ENCODE results near the gene CKB. TPM values are rescaled to one million over a fixed set of nuclear protein-coding genes. Genes with fewer than 3 reads are reported as not detected.
A peak's percentile ranks its signal among the peaks of the same experiment; 100 is the strongest.

The CKB gene
- total and polyA plus RNA-seq, 4 donors, result 46.6 to 109 (median 84.7) TPM

DNA sequence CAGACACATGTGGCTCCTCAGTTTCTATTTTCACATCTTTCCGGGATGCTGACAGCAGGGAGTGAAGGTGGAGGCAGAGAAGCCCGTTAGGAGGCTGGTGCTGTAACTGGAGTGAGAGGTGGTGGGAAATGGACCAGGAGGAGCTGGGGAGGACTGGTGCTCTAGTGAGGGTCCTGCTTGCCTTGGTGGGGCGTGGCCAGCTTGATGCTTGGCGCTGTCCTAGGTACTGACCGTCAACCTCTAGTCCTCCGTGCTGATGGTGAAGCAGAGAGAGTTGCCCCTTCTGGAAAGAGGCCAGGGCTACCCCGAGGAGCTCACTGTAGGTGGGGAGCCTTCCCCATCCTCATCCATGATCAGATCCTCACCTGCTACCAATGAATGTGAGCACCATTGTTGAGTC, 7.8 kb upstream of the CKB start:
- H3K36me3 ChIP-seq (ENCODE audit: control insufficient read depth in 1 of 2, insufficient read depth in 2 of 2, low read length in 1 of 2), result no peaks in the 10 kb centered on the region
- no peaks in the 10 kb centered on the region for H3K9me3 ChIP-seq (ENCODE audit: control insufficient read depth, low read length)
- no peaks in the 10 kb centered on the region for H3K4me1 ChIP-seq (ENCODE audit: control insufficient read depth in 1 of 2, insufficient read depth in 2 of 2, low read length in 2 of 2)
- no peak overlapping the region for H3K4me3 ChIP-seq (ENCODE audit: low read length in 2 of 2)
- WGBS, 2 donors, result 49 to 60% methylated on average over 7 of the region's 7 CpGs
- no peaks in the 10 kb centered on the region for H3K27me3 ChIP-seq (ENCODE audit: control insufficient read depth in 1 of 2, insufficient read depth in 2 of 2, low read length in 1 of 2)
- ATAC-seq (ENCODE audit: low FRiP score) (no peak), DNase-seq (peak in 1 of 2 donors; percentile 46)
- intact Hi-C loops (cut with DNase I), result no loop called here
- H3K27ac ChIP-seq (ENCODE audit: low read depth in 1 of 2, low read length in 2 of 2), result no peak overlapping the region

DNA sequence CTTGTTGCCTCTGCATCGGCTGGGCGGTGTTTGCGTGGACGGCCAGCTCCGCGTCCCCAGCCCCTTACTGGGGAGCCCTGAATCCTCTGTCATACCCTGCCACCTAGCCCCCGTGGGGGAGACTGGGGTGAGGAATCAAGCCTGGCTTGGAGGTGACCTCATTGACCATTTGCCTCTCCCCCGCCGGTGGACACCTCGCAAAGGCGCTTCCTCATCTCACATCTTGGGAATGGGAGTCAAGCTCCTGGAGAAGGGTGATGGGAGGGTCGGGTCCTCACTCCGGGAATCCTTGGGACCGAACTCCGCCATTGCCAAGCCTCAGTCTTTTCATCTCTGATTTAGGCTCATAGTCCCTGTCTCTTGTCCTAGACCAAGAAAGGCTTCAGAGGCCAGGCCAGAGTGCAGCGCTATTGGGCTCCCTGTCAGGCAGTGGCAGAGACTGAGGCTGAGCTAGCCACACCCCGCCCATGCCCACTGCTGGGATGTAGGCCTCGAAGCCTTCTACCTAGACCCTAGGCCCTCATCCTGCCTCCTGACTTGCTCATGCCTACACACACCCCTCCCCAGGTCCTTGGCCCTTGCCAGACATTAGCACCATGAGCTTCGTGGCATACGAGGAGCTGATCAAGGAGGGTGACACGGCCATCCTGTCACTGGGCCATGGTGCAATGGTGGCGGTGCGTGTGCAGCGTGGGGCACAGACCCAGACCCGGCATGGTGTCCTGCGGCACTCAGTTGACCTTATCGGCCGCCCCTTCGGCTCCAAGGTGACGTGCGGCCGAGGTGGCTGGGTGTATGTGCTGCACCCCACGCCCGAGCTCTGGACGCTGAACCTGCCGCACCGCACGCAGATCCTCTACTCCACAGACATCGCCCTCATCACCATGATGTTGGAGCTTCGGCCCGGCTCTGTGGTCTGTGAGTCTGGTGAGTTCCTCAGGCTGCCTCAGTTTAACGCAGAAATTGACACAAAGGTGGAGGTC, 7.0 kb upstream of the CKB start:
- H3K4me1 ChIP-seq (ENCODE audit: control insufficient read depth in 1 of 2, insufficient read depth in 2 of 2, low read length in 2 of 2), result no peaks in the 10 kb centered on the region
- peak overlapping the region in 1 of 2 donors; percentile 14 for H3K27ac ChIP-seq (ENCODE audit: low read depth in 1 of 2, low read length in 2 of 2)
- DNase-seq, result peak in 1 of 2 donors; percentile 53
- WGBS, 2 donors, result 49 to 50% methylated on average over 41 to 42 of the region's 42 CpGs
- peak overlapping the region; percentile 10 to 73 for H3K4me3 ChIP-seq (ENCODE audit: low read length in 2 of 2)
- no peak for ATAC-seq (ENCODE audit: low FRiP score)
- H3K36me3 ChIP-seq (ENCODE audit: control insufficient read depth in 1 of 2, insufficient read depth in 2 of 2, low read length in 1 of 2), result no peaks in the 10 kb centered on the region
- intact Hi-C loops (cut with DNase I), result no loop called here
- no peaks in the 10 kb centered on the region for H3K27me3 ChIP-seq (ENCODE audit: control insufficient read depth in 1 of 2, insufficient read depth in 2 of 2, low read length in 1 of 2)
- H3K9me3 ChIP-seq (ENCODE audit: control insufficient read depth, low read length), result no peaks in the 10 kb centered on the region

DNA sequence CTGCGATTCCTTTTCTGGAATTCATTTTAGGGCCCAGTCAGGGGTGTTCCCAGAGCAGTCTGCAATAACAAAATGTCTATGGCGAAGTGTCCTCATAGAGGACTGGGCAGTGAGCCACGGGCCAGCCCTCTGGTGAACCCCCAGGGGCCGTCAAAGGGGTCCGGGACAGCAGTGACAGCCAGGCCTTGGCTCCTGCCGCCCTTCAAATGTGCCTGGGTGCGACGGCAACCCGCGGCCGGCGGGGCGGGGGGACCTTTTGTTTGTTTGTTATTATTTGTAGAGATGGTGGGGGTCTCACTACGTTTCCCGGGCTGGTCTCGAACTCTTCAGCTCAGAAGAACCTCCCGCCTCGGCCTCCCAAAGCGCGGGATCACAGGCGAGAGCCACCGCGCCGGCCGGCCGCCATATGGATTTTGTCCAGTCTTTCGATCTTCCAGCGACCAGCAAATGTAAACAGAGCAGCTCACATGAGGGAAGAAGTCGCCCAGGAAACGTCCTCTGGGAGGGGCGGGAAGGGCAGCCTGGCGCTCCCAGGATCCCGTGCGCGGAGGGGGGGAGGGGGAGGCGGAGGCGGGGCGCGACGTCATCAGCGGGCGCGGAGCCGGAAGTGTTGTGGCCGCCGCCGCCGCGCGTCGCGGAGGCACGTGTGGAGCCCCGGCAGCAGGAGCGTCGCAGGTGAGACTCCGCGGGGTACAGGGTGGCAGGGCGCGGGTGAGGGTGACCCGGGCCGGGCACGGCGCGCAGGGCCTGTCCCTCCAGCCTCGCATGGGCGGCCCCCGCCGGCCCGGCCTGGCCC, 6.2 kb upstream of the CKB start, which contains the start of gene TRMT61A:
Gene TRMT61A, plus strand, starts transcription at position 610 of the 796 bp plus-strand sequence. CDS start 783 bp downstream, outside the sequence.
- Histone ChIP-seq H3K4me3 (ENCODE audit: low read length in 2 of 2) (peak within 1 kb of the TSS; percentile 10 to 73), H3K27ac (ENCODE audit: low read depth in 1 of 2, low read length in 2 of 2) (peak within 1 kb of the TSS in 1 of 2 donors; percentile 39)

DNA sequence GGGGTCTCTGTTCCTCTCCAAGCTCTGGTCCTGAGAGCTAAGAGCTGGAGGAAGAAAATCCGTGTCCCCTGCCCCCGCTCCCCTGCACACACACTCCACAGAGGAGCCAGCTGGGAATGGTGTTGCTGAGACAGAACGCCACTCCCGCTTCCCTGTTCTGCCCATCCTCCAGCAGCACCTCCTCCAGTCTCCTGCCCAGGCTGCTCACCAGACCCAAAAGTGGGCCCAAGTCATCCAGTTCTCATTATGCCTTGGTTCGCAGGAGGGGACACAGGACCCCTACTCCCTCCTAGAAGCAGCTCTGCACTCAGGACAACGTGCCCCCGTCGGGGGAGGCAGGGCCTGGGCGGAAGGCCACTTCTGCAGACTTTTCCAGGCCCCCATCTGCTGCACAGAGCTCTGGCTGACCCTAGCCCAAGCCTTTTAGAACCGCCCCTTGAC, 5.5 kb upstream of the CKB start:
- Histone ChIP-seq H3K36me3 (ENCODE audit: control insufficient read depth in 1 of 2, insufficient read depth in 2 of 2, low read length in 1 of 2) (no peaks in the 10 kb centered on the region), H3K4me1 (ENCODE audit: control insufficient read depth in 1 of 2, insufficient read depth in 2 of 2, low read length in 2 of 2) (no peaks in the 10 kb centered on the region), H3K4me3 (ENCODE audit: low read length in 2 of 2) (no peak overlapping the region), H3K27ac (ENCODE audit: low read depth in 1 of 2, low read length in 2 of 2) (peak overlapping the region in 1 of 2 donors; percentile 39), H3K27me3 (ENCODE audit: control insufficient read depth in 1 of 2, insufficient read depth in 2 of 2, low read length in 1 of 2) (no peaks in the 10 kb centered on the region), H3K9me3 (ENCODE audit: control insufficient read depth, low read length) (no peaks in the 10 kb centered on the region)
- intact Hi-C loops (cut with DNase I), result no loop called here
- DNase-seq (no peak), ATAC-seq (ENCODE audit: low FRiP score) (peak; percentile 40)
- WGBS, 2 donors, result 67 to 68% methylated on average over 10 of the region's 10 CpGs

More for the DNA sequence above, 6.2 kb upstream of the CKB start, which contains the start of gene TRMT61A:
- Histone ChIP-seq H3K27me3 (ENCODE audit: control insufficient read depth in 1 of 2, insufficient read depth in 2 of 2, low read length in 1 of 2) (no peaks in the 10 kb centered on the region), H3K36me3 (ENCODE audit: control insufficient read depth in 1 of 2, insufficient read depth in 2 of 2, low read length in 1 of 2) (no peaks in the 10 kb centered on the region), H3K4me1 (ENCODE audit: control insufficient read depth in 1 of 2, insufficient read depth in 2 of 2, low read length in 2 of 2) (no peaks in the 10 kb centered on the region), H3K9me3 (ENCODE audit: control insufficient read depth, low read length) (no peaks in the 10 kb centered on the region)
- intact Hi-C loops (cut with DNase I), result no loop called here
- WGBS, 2 donors, result 3% methylated on average over 59 to 70 of the region's 70 CpGs
- ATAC-seq (ENCODE audit: low FRiP score) (peak; percentile 87), DNase-seq (peak; percentile 93 to 94)

DNA sequence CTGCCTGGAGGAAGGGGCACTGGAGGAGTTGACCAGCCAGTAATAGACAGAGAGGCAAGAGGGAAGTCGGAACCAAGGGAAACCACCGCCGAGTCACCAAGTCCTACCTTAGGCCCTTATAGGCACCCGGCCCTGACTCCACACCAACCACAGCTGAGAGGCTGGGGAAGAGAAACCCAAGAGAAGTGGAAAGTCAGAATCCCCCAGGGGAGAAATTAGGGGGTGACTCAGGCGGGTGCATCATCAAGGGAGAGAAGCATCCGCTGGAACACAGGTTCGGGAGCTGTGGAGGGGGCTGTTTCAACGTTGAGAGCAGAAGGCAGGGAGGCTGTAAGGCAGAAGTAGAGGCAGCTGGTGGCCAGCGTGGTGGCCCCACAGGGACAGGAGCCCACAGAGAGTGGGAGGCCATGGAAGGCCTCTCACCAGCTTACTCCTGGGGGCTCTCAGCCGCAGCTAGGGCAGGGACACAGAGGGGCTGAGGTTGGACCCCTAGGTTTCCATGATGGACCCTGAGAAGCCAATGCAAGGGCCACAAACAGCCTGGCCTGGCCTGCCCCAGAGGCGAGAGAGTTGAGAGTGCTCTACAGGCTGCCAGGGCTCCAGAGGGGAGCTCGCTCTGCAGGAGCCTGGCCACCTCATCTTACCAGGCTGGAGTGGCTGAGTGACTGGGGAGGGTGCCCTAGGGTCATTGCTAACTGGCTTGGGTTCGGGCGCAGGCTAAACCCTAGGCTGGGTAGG, 4.9 kb upstream of the CKB start:
- intact Hi-C loops (cut with DNase I), result no loop called here
- Histone ChIP-seq H3K36me3 (ENCODE audit: control insufficient read depth in 1 of 2, insufficient read depth in 2 of 2, low read length in 1 of 2) (no peaks in the 10 kb centered on the region), H3K9me3 (ENCODE audit: control insufficient read depth, low read length) (no peaks in the 10 kb centered on the region), H3K4me3 (ENCODE audit: low read length in 2 of 2) (no peak overlapping the region), H3K27ac (ENCODE audit: low read depth in 1 of 2, low read length in 2 of 2) (no peak overlapping the region), H3K27me3 (ENCODE audit: control insufficient read depth in 1 of 2, insufficient read depth in 2 of 2, low read length in 1 of 2) (no peaks in the 10 kb centered on the region), H3K4me1 (ENCODE audit: control insufficient read depth in 1 of 2, insufficient read depth in 2 of 2, low read length in 2 of 2) (no peaks in the 10 kb centered on the region)
- ATAC-seq (ENCODE audit: low FRiP score) (no peak), DNase-seq (no peak)
- WGBS, 2 donors, result 85 to 91% methylated on average over 14 of the region's 14 CpGs

DNA sequence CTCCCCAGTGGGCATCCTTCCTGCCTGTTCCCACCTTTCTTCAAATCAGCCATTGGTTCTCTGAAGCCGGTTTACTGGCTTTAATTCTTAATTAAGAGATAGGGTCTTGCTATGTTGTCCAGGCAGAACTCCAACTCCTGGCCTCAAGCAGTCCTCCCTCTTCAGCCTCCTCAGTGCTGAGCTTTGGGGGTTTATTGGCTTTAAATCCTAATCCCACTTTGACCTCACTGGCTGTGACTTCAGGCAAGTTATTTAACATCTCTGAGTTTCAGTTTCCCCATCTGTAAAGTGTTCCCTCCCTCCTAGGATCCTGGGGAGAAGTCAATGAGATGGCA, 4.3 kb upstream of the CKB start:
- DNase-seq (no peak), ATAC-seq (ENCODE audit: low FRiP score) (no peak)
- Histone ChIP-seq H3K4me3 (ENCODE audit: low read length in 2 of 2) (no peak overlapping the region), H3K27me3 (ENCODE audit: control insufficient read depth in 1 of 2, insufficient read depth in 2 of 2, low read length in 1 of 2) (no peaks in the 10 kb centered on the region), H3K36me3 (ENCODE audit: control insufficient read depth in 1 of 2, insufficient read depth in 2 of 2, low read length in 1 of 2) (no peaks in the 10 kb centered on the region), H3K9me3 (ENCODE audit: control insufficient read depth, low read length) (no peaks in the 10 kb centered on the region), H3K4me1 (ENCODE audit: control insufficient read depth in 1 of 2, insufficient read depth in 2 of 2, low read length in 2 of 2) (no peaks in the 10 kb centered on the region), H3K27ac (ENCODE audit: low read depth in 1 of 2, low read length in 2 of 2) (no peak overlapping the region)
- WGBS, 2 donors, result 88 to 91% methylated on average over 1 of the region's 1 CpG
- intact Hi-C loops (cut with DNase I), result no loop called here

DNA sequence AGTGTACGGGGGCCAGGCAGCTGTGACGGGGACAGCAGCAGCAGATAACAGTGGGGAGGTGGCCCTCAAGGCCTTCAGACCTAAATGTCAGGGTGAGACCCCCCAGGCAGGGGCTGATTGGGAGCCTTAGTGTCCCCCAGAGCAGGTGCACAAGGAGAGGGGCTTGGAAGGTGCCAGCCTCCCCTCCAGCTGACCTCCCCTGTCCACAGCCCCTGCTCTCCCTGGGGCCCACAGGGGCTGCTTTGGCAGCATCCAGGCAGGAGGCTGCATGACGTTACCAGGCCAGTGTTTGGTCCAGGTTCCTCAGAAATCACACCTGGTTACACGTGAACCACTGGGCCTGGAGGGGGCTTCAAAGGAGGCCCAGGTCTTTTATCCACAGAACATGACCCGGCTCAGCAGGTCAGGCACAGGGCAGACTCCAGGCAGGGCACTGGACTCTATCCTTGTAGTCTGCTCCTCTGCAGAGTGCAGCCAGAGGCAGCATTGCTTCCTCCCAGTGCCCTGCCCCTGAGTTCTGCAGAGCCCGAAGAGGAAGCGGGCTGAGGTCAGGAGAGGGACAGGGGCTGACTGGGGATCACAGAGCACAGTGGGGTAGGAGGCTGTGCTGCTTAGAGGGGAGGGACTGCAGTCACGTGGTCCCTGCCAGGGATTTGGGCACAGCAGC, 3.8 kb upstream of the CKB start:
- no peak overlapping the region for H3K27ac ChIP-seq (ENCODE audit: low read depth in 1 of 2, low read length in 2 of 2)
- intact Hi-C loops (cut with DNase I), result no loop called here

More for the DNA sequence above, 3.8 kb upstream of the CKB start:
- ATAC-seq (ENCODE audit: low FRiP score) (no peak), DNase-seq (no peak)
- WGBS, 2 donors, result 74 to 77% methylated on average over 8 of the region's 8 CpGs
- Histone ChIP-seq H3K27me3 (ENCODE audit: control insufficient read depth in 1 of 2, insufficient read depth in 2 of 2, low read length in 1 of 2) (no peaks in the 10 kb centered on the region), H3K36me3 (ENCODE audit: control insufficient read depth in 1 of 2, insufficient read depth in 2 of 2, low read length in 1 of 2) (no peaks in the 10 kb centered on the region), H3K4me1 (ENCODE audit: control insufficient read depth in 1 of 2, insufficient read depth in 2 of 2, low read length in 2 of 2) (no peaks in the 10 kb centered on the region), H3K4me3 (ENCODE audit: low read length in 2 of 2) (no peak overlapping the region), H3K9me3 (ENCODE audit: control insufficient read depth, low read length) (no peaks in the 10 kb centered on the region)
